Epidermal melanocyte (primary cell): ENCODE results near the gene GRAMD2A.
"Not testable (repeated sequence)": the region's sequence is repeated elsewhere in the genome, so short reads cannot be mapped to it uniquely, and the experiment has no call there.

Source experiments
- DNase-seq: peaks from one replicate; pipeline ENCODE4 v3.0.0; 2011; ENCODE audit warnings: low spot score; ENCODE audit not compliant: insufficient read length

The GRAMD2A gene

DNA sequence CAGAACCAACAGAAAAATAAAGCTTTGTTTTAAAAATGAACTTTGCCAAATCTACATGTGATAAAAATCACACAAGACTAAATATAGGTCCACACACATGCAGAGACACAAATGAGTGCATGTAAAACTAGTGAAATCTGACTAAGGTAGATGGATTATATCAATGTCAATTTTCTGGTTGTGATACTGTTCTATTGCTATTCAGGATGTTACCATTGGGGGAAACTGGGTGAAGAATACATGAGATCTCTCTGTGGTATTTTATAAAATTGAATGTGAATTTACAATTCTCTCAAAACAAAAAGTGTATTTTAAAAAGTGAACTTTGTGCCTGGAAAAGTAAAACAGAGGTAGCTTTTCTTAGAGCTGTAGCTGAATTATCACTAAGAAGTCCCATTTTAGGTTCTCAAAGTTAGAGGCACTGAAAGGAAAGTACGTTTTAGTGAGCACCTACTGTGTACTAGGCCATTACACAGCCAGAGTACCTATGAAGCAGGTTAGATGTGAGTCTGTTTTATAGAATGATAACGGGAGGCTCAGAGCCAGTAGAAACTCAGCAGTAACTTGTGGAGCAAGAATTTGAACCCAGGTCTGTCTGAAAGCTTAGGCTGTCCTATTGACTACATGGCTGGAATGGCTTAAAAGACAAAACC lies 8.2 kb downstream of the GRAMD2A start:
- no peak for DNase-seq

DNA sequence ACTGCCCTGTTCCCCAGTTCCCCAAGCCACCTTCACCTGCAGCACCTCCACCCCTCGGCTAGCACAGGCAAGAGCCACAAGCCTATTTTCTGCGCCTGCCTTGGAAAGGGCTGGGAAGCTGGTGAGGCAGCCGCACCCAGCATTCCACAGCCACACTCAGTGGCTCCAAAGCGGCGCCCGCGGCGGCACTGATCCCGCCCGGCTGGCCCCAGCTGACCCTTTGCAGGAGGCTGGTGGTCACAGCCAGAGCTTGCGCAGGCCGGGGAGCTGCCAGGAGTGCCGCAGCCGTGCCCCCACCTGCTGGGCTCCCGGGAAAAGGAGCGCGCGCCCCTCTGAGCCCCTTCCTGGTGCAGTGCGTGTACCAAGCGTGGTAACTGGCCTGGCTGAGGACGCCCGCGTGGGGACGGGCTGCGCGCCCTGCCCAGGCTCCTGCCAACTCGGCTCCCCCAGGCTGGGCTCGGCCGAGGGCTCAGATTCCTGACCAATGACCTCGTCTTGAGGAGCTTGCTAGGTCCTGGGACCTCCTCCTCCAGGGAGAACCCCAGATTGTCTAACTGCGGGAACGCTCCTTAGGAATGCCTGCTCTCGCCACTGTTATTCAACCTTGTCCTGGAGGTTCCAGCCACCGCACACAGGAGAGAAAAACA lies 13.3 kb downstream of the GRAMD2A start:
- DNase-seq = peak; percentile 54

DNA sequence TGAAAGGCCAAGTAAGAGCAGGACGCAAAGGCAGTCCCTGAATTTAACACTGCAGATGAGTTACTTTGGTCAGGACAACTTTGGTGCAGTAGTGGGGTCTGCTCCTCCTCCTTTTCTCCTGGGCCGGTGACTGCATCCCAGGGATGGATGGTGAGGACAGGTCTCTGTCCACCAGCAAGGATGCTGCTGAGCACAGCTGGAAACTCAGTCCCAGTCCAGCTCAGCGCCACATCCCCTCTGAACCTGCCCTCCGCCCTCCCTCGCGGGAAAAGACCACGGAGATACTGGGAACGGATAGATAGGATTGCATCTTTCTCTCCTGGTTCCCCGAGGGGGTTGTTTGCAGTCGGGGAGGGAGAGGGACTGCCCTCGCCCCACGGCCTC lies 13.8 kb downstream of the GRAMD2A start:
- no peak for DNase-seq

DNA sequence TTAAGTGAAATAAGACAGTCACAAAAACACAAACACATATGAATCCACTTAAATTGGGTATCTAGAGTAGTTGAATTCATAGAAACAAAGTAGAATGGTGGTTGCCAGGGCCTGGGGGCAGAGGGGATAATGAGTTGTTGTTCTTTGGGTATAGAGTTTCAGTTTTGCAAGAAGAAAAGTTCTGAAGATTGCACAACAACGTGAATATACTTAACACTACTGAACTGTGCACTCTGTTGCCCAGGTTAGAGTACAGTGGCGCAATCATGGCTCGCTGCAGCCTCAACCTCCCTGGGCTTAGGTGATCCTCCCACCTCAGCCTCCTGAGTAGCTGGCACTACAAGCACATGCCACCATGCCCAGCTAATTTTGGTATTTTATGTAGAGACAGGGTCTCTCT lies 14.9 kb downstream of the GRAMD2A start:
- DNase-seq = no peak

DNA sequence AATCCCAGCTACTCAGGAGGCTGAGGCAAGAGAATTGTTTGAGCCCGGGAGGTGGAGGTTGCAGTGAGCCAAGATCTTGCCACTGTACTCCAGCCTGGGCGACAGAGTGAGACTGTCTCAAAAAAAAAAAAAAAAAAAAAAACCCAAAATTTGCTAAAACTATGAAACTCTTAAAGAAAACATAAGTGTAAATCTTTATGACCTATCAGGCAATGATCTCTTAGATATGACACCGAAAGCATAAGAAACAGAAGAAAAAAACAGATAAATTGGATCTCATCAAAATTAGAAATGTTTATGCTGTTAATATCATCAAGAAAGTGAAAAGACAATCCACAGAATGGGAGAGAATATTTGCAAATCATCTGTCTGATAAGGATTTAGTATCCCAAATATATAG lies 15.3 kb downstream of the GRAMD2A start:
- DNase-seq = no peak

DNA sequence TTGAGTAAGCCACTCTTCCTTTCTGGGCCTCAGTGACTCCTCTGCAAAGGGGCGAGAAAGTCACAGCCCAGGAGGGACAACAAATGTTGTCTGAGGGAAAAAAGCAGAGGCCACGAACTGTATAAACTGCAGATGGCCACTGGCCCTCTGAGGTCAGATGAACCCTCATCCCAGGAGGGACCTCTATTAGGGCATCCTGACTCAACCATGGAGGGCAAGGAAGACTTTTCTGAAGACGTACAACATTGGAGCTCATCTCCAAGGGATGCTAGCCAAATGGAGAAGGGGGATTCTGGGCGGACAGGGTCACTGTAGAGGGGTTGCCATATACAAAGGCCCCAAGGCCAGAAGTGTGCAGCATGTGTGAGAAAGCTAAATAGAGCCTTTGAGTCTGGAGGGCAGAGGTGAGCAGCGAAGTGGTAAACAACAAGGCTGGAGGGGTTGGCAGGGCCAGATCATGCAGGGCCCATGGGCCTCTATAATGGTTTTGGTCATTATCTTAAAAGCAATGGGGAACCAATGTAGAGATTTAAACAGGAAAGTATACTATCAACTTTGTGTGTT lies 16.7 kb downstream of the GRAMD2A start:
- no peak for DNase-seq

DNA sequence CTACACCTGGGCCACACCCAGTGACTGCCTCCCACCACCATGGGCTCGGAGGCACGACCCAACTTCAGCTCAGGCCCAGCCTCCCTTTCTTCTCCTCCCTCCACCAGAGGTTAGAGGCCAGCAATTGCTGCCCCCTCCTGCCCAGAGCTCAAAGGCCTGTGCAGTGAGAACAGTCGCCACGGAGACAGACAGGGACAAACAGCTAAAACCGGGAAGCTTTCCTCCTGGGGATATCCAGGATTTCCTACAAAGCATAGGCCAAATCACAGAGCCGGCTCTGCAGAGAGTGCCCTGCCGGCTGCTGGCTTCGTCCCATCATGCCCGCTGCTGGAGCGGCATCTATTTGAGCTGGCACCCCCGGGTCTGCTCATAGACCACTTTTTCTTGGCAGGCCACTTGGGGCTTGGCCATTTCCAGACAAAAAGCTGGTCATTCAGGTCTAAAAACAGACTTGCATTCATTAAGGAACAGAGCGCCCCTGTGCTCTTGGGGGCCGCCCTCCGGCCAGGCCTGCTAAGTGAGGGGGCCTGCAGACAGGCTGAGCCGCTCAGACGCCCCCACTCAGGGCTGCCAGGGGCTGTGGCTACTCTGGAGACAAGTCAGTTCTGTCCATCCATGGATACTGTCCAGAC lies 17.5 kb downstream of the GRAMD2A start:
- no peak for DNase-seq

DNA sequence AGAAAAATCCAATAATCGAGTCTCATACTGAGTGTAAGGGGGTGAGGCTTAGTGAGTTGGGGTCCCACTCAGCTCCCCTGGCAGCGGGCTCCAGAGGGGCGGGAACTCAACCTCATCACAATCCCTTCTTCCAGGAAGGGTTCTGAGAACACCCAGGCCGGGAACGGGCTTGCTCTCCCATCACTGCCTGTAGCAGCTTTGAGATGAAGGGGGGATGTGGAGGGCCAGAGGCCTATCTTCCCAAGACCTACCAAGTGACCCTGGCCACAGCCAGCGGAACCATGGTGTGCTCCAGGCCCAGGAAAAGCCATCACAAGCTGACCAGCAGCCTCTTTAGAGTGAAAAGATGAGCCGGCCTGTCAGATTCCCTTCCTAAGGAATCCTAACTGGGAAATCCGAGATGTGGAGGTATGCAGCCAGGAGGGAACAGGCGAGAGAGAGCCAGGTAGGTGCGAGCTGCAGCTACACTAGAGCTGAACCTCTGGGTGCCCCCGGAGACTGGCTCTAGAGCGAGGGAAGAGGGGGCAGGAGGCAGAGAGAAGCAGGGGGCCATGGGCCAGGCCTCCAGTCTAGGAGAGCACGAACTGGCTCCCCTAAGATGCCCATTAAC lies 18.5 kb downstream of the GRAMD2A start:
- no peak for DNase-seq

DNA sequence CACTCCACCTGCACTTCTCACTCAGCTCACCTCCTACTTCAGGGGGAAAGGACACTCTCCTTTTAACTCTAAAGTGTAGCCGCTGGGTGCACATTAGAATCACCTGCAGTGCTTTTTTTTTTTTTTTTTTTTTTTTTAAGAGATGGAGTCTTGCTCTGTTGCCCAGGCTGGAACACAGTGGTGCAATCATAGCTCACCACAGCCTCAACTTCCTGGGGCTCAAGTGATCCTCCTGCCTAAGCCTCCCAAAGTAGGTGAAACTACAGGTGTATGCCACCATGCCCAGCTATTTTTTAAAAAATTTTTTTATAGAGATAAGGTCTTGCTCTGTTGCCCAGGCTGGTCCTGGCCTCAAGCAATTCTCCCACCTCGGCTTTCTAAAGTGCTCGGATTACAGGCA lies 20.8 kb downstream of the GRAMD2A start:
- no peak for DNase-seq

DNA sequence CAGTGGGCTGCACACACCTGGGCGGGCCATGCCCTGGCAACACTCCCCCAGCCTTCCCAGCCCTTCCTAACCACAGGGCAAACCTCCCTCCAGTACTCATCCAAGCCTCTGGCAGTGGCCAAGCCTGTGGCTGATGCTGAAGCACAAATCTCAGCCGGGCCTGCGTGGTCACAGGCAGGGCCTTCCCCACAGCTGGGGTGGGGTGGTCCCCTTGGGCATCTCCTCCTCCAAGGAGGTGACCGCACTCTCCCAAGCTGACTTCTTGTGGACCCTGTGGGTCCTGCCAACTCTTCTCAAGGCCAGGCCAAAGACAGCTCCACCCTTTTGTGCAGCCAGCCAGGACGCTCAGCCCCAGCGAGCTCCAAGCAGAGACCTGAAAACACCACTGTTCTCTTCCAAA lies 21.4 kb downstream of the GRAMD2A start:
- DNase-seq = no peak

DNA sequence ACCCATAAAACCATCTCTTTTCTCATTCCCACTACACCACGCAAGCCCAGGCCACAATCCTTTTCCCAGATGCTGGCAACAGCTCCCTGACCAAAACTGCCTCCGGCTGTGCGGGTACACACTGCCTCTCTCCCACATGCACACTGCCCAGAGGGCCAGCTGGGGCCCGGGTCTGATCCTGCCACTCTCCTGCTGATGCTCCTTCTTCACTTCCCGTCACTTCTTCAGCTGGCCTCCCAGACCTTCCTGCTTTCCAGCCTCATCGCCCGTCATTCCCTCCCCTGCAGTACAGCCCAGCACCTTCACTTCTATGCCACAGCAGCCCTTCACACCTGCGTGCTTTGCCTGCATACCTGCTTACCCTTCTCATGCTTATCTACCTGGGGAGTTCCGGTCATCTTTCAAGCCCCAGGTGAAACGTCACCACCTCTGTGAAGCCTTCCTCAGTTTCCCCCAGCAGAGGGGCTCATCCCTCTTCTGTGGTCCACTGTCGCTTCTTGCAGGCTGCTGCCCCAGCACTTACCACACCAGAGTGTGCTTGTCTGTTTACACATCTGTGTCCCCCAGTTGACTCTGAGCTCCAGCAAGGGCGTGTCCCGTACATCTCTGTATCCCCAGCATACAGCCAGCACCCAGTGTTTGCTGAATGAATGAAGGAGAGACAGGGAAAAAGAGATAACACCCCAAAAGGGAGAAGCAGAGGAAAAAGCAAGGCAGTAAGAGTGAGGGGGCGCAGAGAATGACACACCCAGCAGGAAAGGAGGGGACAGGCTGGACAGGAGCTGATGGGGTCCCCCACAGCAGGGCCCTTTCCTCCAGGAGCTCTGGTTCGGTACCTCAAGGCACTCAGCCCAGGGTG lies 22.2 kb downstream of the GRAMD2A start:
- no peak for DNase-seq

DNA sequence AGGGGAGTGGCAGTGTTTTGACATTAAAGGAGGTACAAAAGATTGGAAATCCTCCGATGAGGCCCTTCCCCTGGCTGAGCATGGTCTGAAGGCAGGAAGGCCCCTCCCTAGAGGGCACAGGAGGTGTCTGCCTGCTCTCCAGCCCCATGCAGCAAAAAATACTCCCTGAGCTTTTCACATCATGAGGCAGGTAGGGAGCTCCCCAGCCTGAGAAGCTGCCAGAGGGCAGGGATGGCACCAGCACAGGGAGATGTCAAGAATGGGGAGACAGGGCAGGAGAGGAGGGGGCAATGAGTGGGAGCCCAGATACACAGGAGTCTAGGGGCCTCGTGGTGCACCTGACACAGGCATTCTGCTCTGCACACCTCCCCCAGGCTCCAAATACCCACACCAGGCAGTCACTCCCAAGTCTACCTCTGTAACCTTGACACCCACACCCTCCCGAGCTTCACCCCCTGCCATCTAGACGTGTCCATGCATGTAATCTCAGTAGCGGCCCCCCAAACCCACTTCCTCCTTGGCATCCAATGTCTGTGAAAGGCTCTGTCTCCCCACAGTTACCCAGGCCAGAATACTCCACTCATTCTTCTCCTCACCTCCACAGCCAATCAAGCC lies 22.9 kb downstream of the GRAMD2A start:
- no peak for DNase-seq

DNA sequence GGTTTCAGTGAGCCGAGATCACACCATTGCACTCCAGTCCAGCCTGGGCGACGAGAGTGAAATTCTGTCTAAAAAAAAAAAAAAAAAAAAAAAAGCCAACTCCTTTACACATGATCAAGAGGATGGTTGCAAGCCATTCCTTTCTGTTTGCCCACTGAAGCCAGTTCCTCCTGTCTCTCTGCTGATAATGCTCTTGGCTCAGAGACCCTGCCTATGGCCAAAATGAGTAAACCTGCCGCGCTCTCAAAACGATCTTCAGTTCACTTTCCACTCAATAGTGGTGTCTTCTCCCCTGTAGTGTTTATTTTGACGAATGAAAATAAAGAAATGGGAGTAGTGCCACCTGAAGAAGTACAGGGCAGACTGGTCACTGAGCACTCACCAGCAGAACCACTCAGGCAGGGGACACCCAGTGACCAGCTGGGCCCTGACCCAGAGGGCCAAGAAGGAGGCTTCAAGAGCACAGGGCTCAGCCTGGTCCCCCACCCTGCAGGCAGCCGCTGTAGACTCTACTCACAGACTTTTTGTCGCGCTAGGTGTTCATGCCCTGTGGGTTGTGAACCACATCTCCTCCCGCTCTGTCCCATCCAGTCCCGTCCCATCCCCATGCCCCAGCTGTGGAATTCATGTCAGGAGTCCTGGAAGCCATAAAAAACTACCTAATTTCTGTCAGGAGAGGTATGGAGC lies 23.6 kb downstream of the GRAMD2A start:
- no peak for DNase-seq

DNA sequence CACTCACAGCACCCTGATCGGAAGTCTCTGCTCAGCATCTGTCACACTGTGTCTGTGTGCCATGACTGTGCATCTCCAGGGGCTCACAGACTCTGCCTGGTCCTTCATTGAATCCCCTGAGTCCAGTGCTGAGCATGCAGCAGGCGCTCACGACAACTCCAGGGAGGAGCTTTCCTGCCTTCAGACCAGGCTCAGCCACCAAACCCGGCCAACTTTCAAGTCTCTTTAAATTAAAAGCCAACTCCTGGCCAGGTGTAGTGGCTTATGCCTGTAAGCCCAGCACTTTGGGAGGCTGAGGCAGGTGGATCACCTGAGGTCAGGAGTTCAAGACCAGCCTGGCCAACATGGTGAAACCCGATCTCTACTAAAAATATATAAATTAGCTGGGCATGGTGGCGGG lies 24.2 kb downstream of the GRAMD2A start:
- DNase-seq = no peak

DNA sequence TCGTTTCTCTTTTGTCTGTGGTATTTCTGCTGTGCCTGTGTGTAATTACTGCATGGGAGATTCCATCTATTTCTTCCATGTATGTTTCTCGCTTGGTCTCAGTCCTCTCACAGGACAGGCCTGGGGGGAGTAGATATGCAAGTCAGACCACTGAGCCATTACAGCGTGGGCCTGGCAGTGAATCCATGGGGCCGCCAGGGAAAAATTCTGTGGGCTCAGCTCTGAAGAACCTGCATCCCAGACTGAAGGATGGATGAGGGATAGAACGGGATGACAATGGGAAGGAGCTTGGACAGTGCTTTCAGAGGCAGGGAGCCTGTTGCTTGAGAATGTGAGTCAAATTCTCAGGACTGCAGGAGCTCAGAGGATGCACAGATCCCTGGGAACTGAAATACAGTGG lies 24.8 kb downstream of the GRAMD2A start:
- no peak for DNase-seq

DNA sequence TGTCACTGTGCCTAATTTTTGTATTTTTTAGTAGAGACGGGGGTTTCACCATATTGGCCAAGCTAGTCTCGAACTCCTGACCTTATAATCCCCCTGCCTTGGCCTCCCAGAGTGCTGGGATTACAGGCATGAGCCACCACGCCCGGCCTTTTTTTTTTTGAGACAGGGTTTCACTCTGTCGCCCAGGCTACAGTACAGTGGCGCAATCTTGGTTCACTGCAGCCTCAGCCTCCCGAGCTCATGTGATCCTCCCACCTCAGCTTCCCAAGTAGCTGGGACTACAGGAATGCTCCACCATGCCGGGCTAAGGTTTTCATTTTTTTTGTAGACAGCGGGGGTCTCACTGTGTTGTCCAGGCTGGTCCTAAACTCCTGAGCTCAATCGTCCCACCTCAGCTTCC lies 25.6 kb downstream of the GRAMD2A start:
- not testable (repeated sequence) for DNase-seq

DNA sequence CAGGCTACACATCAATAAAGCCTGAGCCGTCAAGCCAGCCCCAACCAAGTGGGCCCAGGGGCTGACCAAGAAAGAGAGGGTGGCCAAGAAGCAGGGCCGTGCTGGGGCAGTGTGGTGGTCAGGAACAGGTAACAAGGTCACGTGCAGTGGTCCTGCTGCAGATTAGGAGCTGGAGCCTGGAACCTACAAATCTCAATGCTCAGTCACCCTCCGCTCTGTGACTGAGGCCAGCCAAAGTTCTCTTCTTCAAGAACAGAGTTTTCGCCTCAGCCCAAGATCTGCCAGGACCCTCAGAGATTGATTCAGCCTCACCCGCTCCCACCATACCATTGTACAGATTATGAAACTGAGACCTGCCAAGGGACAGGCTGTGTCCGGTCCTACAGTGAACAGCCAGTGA lies 26.9 kb downstream of the GRAMD2A start:
- DNase-seq = no peak

DNA sequence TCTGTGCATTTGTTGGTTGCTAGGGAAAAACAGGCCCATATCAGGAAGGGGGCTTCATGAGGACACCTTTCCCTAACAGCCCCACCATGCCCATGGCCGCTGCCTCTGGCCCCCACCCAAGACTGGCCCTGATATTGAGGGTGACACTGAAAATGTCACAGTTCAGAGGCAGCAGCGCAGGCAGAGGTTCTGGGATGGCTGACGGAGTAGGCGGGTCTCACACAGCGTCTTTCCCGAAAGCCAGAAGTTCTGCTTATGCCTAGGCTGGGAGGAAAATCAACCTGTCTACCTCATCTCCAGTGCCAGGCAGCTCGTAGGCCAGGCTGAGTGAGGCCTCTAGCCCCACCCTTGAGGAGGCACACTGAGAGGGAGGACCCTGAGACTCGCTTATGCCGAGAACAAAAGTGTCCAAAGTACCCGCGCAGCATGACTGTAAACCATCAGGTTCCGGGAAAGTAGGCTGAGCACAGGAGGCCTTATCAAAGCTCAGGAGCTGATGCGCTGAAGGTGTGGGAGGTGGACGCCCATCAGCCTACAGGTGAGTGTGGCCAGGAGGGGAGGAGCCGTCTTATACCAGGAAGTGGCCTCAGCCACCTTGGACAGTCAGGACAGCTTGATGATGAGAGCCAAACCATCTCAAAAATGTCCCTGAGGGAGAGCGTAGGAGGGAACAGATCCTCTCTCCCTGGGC lies 27.5 kb downstream of the GRAMD2A start:
- DNase-seq = no peak

DNA sequence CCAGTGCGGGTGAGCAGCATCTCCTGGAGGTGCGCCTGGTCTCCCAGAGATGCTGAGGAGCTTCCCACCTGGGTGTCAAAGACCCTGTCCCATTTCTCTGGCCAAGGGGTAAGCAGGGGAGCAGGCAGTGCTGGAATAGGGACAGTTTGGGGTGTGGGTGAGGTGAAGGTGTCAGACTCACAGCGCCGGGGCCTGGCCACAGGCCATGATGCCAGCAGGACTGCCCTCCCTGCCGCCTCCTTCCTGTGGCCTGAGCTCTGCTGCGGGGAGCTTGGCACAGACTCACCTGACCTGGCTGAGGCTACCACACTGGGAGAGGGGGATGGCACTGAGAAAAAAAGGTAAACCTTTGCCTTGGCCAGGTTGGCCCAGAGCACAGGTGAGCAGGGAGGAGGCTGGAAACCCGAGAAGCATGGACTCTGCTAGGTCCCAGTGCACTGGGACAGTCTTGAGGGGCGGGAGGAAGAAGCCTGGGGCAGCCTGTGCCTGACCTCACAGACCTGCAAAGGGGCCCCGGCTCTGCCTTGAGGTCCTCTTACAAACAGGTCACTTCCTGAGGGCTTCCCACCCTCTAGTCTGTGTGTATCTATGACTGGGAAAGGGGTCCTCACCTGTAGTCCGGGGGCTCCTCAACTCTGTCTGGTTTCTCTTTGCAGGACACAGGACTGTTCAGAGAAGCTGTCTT lies 28.2 kb downstream of the GRAMD2A start:
- no peak for DNase-seq
